BLaER1 treated with 17β-estradiol and CSF1 and Interleukin-3, amounts not matched to agents 10 nM and 100 nM (cell line): ENCODE data around the gene ZNF451.

Experiments
- H3K27ac ChIP-seq, 11 experiments: shearing (Covaris generic); formaldehyde crosslinking; 2 replicates each; pipeline ENCODE4 v1.8.1; 2022
- H3K27me3 ChIP-seq, 11 experiments: shearing (Covaris generic); formaldehyde crosslinking; 2 replicates each; pipeline ENCODE4 v1.8.1; 2022
- H3K36me3 ChIP-seq, 11 experiments: shearing (Covaris generic); formaldehyde crosslinking; 2 replicates each; pipeline ENCODE4 v1.8.1; 2022
- H3K4me1 ChIP-seq, 10 experiments: shearing (Covaris generic); formaldehyde crosslinking; 2 replicates each; pipeline ENCODE4 v1.8.1; 2022
- H3K4me2 ChIP-seq, 11 experiments: shearing (Covaris generic); formaldehyde crosslinking; 2 replicates each; pipeline ENCODE4 v1.8.1; 2022
- H3K4me3 ChIP-seq, 10 experiments: shearing (Covaris generic); formaldehyde crosslinking; 2 replicates each; pipeline ENCODE4 v1.8.1; 2022
- H3K9ac ChIP-seq, 11 experiments: shearing (Covaris generic); formaldehyde crosslinking; 2 replicates each; pipeline ENCODE4 v1.8.1; 2022
- H3K9me3 ChIP-seq, 11 experiments: shearing (Covaris generic); formaldehyde crosslinking; replicated peaks in 1 of 11; 2 replicates each; pipeline ENCODE4 v1.8.1; 2022
- H4K20me1 ChIP-seq, 11 experiments: shearing (Covaris generic); formaldehyde crosslinking; 2 replicates each; pipeline ENCODE4 v1.8.1; 2022
- Cebpa-rat ChIP-seq, 11 experiments: shearing (Covaris generic); IDR thresholded peaks; 2 replicates each; pipeline ENCODE4 v1.8.1; 2022

Gene ZNF451

DNA sequence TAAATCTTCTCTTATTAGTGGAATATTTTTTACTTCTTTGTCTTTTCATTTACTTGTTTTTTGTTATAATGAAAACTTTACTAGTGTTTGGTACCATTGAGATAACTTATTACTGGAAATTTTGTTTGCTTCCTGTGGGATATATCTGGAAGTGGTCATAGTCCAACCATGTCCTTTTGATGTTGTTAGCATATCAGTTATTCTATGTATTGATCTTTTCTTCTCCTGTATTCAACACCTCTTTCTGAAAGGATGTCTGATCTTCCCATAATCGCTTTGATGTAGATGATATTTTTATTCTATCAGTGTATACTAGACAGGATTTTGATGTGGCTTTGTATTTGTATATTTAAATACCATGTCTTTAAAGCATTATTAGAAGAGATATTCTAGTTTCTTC is 17.0 kb downstream of the ZNF451 start:
- no peak overlapping the region for H3K9ac ChIP-seq
- H3K4me1 ChIP-seq, result peaks cover 0 to 49% (median 5%) of the 10 kb centered on the region in 10 experiments; a peak in 10 of 20 replicates
- peaks cover 38 to 95% (median 76%) of the 10 kb centered on the region in 11 experiments for H3K36me3 ChIP-seq
- H3K4me3 ChIP-seq, result no peak overlapping the region
- peaks cover 19 to 99% (median 67%) of the 10 kb centered on the region in 11 experiments; a peak in 20 of 22 replicates for H4K20me1 ChIP-seq
- no peak for TF ChIP-seq Cebpa-rat (IDR thresholded peaks at IDR 0.05)
- H3K9me3 ChIP-seq, result no peaks in the 10 kb centered on the region; a peak in 1 of 22 replicates
- H3K4me2 ChIP-seq, result no peak overlapping the region
- no peak overlapping the region for H3K27ac ChIP-seq
- H3K27me3 ChIP-seq, result no peaks in the 10 kb centered on the region

DNA sequence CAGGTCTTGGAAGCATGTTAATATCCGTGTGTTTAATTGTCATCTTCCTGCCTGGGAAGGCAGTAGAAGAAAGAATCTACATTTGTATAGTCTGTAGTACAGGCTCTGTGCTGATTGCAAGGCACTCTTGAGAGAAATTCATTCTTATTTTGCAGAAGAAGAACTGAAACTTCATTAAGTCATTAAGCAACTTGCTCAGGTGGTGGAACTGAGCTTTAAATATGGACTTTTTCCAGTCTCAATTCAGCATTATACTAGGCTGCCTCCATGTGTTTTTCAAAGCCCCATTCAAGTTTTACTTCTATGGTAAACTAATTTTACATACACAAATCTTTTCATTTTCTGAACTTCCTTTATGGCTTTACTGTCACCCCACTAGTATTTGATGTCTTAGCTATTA is 18.7 kb downstream of the ZNF451 start:
- peak overlapping the region in 2 of 11 experiments; percentile 2 to 23; a peak in 4 of 22 replicates for H3K4me2 ChIP-seq
- no peak for TF ChIP-seq Cebpa-rat (IDR thresholded peaks at IDR 0.05)
- peaks cover 15 to 98% (median 60%) of the 10 kb centered on the region in 11 experiments; a peak in 20 of 22 replicates for H4K20me1 ChIP-seq
- peaks cover 0 to 39% (median 5%) of the 10 kb centered on the region in 10 experiments; a peak in 10 of 20 replicates for H3K4me1 ChIP-seq
- H3K4me3 ChIP-seq, result no peak overlapping the region
- H3K36me3 ChIP-seq, result peaks cover 21 to 89% (median 63%) of the 10 kb centered on the region in 11 experiments; a peak in 21 of 22 replicates
- no peak overlapping the region for H3K27ac ChIP-seq
- no peaks in the 10 kb centered on the region for H3K9me3 ChIP-seq
- H3K27me3 ChIP-seq, result no peaks in the 10 kb centered on the region
- H3K9ac ChIP-seq, result no peak overlapping the region

DNA sequence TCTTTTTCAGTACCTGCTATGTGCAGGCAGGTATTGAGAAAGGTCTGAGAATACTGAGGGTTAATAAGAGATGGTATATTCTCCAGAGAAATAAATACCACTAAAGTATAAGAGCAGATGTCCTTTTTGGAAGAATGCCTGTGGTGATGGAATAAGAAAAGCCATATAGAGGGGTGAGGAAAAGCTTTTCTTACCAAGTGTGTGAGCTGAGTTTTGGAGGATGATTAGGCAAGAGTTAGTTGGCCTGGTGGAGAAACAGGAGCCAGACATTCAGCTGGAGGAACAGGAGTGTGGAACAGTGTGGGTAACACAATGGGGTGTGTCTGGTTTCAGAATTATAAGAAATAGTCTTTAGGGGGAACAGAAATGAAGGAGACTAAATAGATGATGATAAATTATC is 19.9 kb downstream of the ZNF451 start:
- no peak for TF ChIP-seq Cebpa-rat (IDR thresholded peaks at IDR 0.05)
- Histone ChIP-seq H3K27ac (no peak overlapping the region), H3K9me3 (no peaks in the 10 kb centered on the region), H3K4me3 (no peak overlapping the region), H3K36me3 (peaks cover 21 to 80% (median 54%) of the 10 kb centered on the region in 11 experiments; a peak in 20 of 22 replicates), H3K4me1 (peaks cover 0 to 27% (median 5%) of the 10 kb centered on the region in 10 experiments; a peak in 10 of 20 replicates), H3K27me3 (no peaks in the 10 kb centered on the region), H4K20me1 (peaks cover 11 to 90% (median 50%) of the 10 kb centered on the region in 11 experiments; a peak in 19 of 22 replicates), H3K4me2 (no peak overlapping the region), H3K9ac (no peak overlapping the region)

DNA sequence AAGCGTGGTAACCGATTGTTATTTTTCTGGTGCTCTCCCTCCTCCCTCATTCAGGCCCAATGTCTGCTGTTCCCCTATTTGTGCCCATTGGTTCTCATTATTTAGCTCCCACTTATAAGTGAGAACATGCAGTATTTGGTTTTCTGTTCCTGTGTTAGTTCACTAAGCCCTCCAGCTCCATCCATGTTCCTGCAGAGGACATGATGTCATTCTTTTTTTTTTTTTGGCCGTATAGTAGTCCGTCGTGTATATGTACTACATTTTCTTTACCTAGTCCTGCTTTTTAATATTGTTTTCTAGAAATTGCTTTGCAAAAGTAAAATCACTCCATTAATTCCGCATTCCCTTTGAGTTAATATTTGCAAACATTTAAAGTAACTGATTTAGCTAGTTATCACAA is 23.1 kb downstream of the ZNF451 start:
- H3K27ac ChIP-seq, result no peak overlapping the region
- peaks cover 16 to 68% (median 42%) of the 10 kb centered on the region in 11 experiments; a peak in 19 of 22 replicates for H3K36me3 ChIP-seq
- no peak overlapping the region for H3K4me3 ChIP-seq
- no peaks in the 10 kb centered on the region for H3K27me3 ChIP-seq
- no peak overlapping the region for H3K9ac ChIP-seq
- no peak for TF ChIP-seq Cebpa-rat (IDR thresholded peaks at IDR 0.05)
- peaks cover 0 to 21% (median 5%) of the 10 kb centered on the region in 10 experiments; a peak in 10 of 20 replicates for H3K4me1 ChIP-seq
- peaks cover 11 to 92% (median 33%) of the 10 kb centered on the region in 11 experiments; a peak in 18 of 22 replicates for H4K20me1 ChIP-seq
- no peak overlapping the region for H3K4me2 ChIP-seq
- no peaks in the 10 kb centered on the region for H3K9me3 ChIP-seq

DNA sequence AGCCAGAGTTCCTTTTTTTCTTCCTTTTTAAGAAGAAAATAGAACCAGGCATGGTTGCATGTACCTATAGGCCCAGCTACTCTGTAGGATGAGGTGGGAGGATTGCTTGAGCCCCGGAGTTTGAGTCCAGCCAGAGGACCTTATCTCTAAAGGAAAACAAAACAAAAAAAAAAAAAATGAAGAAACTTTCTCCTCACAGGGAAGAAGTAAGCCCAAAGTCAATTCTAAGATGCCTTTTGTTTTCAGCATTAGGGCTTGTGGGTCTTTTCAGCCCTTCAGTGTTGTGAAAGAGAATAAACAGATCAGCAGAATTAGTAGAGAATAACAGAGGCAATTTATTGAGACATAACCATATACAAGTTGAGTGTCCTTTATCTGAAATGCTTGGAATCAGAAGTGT is 26.8 kb downstream of the ZNF451 start:
- Histone ChIP-seq H3K4me3 (no peak overlapping the region), H3K27ac (no peak overlapping the region)

DNA sequence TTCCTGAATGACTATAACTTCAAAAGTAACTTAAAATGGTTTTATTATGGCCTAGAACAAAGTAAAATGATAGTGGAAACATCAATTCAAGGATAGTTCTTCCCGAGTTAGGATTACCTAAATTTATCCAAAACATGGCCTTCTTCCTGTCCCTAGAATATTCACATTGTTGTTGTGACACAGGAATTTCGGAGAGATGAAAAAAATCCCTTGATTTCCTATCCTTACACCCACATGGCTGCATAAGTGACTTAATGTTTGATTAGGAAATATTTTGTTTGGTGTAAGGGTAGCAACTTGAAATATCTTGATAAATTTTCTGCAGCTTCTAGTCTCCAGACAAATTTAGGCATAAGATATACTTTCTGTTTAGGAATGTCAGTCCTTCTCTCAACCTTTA is 27.8 kb downstream of the ZNF451 start:
- H3K27me3 ChIP-seq, result no peaks in the 10 kb centered on the region
- H3K4me2 ChIP-seq, result no peak overlapping the region
- peaks cover 27 to 70% (median 50%) of the 10 kb centered on the region in 11 experiments for H3K36me3 ChIP-seq
- peaks cover 0 to 90% (median 4%) of the 10 kb centered on the region in 11 experiments; a peak in 10 of 22 replicates for H4K20me1 ChIP-seq
- H3K9me3 ChIP-seq, result peaks cover 0 to 22% (median 14%) of the 10 kb centered on the region in 11 experiments; a peak in 17 of 22 replicates
- no peaks in the 10 kb centered on the region for H3K4me1 ChIP-seq
- no peak overlapping the region for H3K4me3 ChIP-seq
- TF ChIP-seq Cebpa-rat (IDR thresholded peaks at IDR 0.05), result no peak
- no peak overlapping the region for H3K27ac ChIP-seq
- no peak overlapping the region for H3K9ac ChIP-seq

More for the DNA sequence above, 26.8 kb downstream of the ZNF451 start:
- no peak for TF ChIP-seq Cebpa-rat (IDR thresholded peaks at IDR 0.05)
- H4K20me1 ChIP-seq, result peaks cover 0 to 92% (median 13%) of the 10 kb centered on the region in 11 experiments; a peak in 13 of 22 replicates
- H3K4me2 ChIP-seq, result no peak overlapping the region
- H3K4me1 ChIP-seq, result no peaks in the 10 kb centered on the region
- peaks cover 18 to 65% (median 45%) of the 10 kb centered on the region in 11 experiments; a peak in 20 of 22 replicates for H3K36me3 ChIP-seq
- peaks cover 0 to 12% (median 5%) of the 10 kb centered on the region in 11 experiments; a peak in 10 of 22 replicates for H3K9me3 ChIP-seq
- no peak overlapping the region for H3K9ac ChIP-seq
- H3K27me3 ChIP-seq, result no peaks in the 10 kb centered on the region

DNA sequence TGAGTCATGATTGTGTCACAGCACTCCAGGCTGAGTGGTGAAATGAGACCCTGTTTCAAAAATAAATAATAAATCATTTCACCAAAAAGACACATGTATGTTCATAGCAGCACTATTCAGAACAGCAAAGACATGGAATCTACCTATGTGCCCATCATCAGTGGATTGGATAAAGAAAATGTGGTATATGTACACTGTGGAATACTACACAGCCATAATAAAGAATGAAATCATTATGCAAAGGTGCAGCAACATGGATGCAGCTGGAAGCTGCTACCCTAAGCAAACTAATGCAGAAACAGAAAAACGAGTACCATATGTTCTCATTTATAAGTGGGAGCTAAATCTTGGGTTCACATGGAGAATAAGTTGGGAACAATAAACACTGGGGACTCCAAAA is 33.1 kb downstream of the ZNF451 start:
- Histone ChIP-seq H3K9ac (no peak overlapping the region), H3K36me3 (peaks cover 28 to 75% (median 47%) of the 10 kb centered on the region in 11 experiments)
- no peak for TF ChIP-seq Cebpa-rat (IDR thresholded peaks at IDR 0.05)

DNA sequence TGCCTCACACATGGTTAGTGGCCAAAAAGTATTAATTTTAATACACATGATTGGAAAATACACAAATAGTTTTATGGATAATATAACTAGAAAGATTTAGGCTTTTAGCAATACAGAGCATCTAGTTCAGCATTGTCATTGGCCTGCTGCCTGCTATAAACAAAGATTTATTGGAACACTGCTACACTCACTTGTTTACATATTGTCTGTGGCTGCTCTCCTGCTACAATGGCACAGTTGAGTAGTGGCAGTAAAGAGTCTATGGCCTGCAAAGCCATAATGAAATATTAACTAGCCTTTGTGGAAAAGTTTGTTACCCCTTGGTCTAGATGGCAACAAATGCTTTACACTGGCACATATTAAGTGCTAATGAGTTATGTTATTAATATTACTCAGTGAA is 37.8 kb downstream of the ZNF451 start:
- no peak overlapping the region for H3K4me3 ChIP-seq
- TF ChIP-seq Cebpa-rat (IDR thresholded peaks at IDR 0.05), result no peak
- no peaks in the 10 kb centered on the region for H3K27me3 ChIP-seq
- no peak overlapping the region for H3K4me2 ChIP-seq
- no peak overlapping the region for H3K9ac ChIP-seq
- H3K36me3 ChIP-seq, result peaks cover 27 to 76% (median 45%) of the 10 kb centered on the region in 11 experiments
- H4K20me1 ChIP-seq, result peaks cover 0 to 76% (median 0%) of the 10 kb centered on the region in 11 experiments; a peak in 7 of 22 replicates
- H3K4me1 ChIP-seq, result peaks cover 0 to 8% (median 0%) of the 10 kb centered on the region in 10 experiments; a peak in 2 of 20 replicates
- H3K9me3 ChIP-seq, result peaks cover 0 to 7% (median 4%) of the 10 kb centered on the region in 11 experiments; a peak in 15 of 22 replicates
- no peak overlapping the region for H3K27ac ChIP-seq

More for the DNA sequence above, 33.1 kb downstream of the ZNF451 start:
- Histone ChIP-seq H3K4me3 (no peak overlapping the region), H3K27ac (no peak overlapping the region), H3K9me3 (peaks cover 0 to 26% (median 18%) of the 10 kb centered on the region in 11 experiments; a peak in 17 of 22 replicates), H3K4me1 (peaks cover 0 to 8% (median 0%) of the 10 kb centered on the region in 10 experiments; a peak in 1 of 20 replicates), H4K20me1 (peaks cover 0 to 84% (median 0%) of the 10 kb centered on the region in 11 experiments; a peak in 7 of 22 replicates), H3K4me2 (no peak overlapping the region), H3K27me3 (no peaks in the 10 kb centered on the region)

DNA sequence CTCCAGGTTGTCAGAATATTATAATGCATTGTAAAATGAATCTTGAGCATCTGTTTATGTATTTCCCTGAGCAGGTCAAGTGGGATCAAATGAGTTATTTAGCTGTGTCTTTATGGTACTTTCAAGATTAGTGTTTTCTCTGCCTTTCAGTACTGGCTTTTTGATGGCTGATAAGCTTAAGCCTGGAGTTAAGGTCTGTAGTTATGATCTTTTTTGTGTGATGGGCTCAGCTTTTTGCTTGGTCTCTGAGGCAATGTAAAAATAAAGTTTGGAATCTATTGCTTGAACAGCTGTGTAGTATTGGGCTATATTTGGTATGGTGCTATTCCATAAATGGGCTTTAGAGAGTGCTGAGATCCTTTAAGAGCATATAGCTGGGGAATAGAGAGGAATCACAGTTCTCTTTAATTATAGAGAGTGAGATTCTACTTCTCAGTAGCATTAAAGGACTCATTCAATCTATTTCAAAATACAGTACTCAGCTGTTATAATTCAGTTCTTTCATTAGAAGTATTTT is 40.7 kb downstream of the ZNF451 start:
- Histone ChIP-seq H3K4me2 (no peak overlapping the region), H4K20me1 (peaks cover 0 to 54% (median 0%) of the 10 kb centered on the region in 11 experiments; a peak in 4 of 22 replicates), H3K9ac (no peak overlapping the region), H3K27ac (no peak overlapping the region), H3K4me1 (peaks cover 0 to 2% (median 0%) of the 10 kb centered on the region in 10 experiments; a peak in 2 of 20 replicates), H3K9me3 (no peaks in the 10 kb centered on the region), H3K4me3 (no peak overlapping the region), H3K27me3 (no peaks in the 10 kb centered on the region), H3K36me3 (peaks cover 43 to 79% (median 57%) of the 10 kb centered on the region in 11 experiments)
- no peak for TF ChIP-seq Cebpa-rat (IDR thresholded peaks at IDR 0.05)
